ENCODE results near the gene NUP214.

DNA sequence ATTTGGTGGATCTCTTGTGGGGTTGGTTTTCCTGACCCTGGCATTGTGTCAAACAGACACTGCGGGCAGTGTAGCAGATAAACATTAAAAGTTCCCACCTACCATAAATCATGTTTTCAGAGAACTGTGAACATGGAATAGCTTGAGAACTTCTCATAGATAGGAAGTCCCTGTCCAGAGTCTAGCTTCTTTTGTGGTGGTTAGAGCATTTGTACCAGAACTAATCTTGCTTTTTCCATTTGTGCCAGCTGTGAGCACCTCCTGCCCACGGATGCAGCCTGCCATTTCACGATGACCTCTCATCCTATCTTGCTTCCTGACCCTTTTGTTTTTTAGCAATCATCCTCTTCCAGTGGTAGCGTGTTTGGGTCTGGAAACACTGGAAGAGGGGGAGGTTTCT is 89.5 kb downstream of the NUP214 start:
- TF ChIP-seq SP1 (IDR thresholded peaks at IDR 0.05) = no peak
- TF ChIP-seq TARDBP (IDR thresholded peaks at IDR 0.05) = no peak
- no peak for TF ChIP-seq FOXM1 (IDR thresholded peaks at IDR 0.05; ENCODE audit: borderline replicate concordance)
- no peak for TF ChIP-seq NFRKB (IDR thresholded peaks at IDR 0.05)
- no peak for TF ChIP-seq FOXK2 (IDR thresholded peaks at IDR 0.05)
- no peak for TF ChIP-seq BHLHE40 (IDR thresholded peaks at IDR 0.05; ENCODE audit: borderline replicate concordance)
- TF ChIP-seq, protein P1, sequence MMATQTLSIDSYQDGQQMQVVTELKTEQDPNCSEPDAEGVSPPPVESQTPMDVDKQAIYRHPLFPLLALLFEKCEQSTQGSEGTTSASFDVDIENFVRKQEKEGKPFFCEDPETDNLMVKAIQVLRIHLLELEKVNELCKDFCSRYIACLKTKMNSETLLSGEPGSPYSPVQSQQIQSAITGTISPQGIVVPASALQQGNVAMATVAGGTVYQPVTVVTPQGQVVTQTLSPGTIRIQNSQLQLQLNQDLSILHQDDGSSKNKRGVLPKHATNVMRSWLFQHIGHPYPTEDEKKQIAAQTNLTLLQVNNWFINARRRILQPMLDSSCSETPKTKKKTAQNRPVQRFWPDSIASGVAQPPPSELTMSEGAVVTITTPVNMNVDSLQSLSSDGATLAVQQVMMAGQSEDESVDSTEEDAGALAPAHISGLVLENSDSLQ (IDR thresholded peaks at IDR 0.05) = no peak
- TF ChIP-seq ZNF384 (IDR thresholded peaks at IDR 0.05) = no peak
- no peak for TF ChIP-seq L3MBTL2 (conservative IDR thresholded peaks at IDR 0.05)
- TF ChIP-seq SUZ12 (IDR thresholded peaks at IDR 0.05) = no peak
- no peak for TF ChIP-seq ARNT (IDR thresholded peaks at IDR 0.05)
- no peak for TF ChIP-seq ELF4 (IDR thresholded peaks at IDR 0.05)
- TF ChIP-seq FOXA1 (IDR thresholded peaks at IDR 0.05) = no peak
- no peak for TF ChIP-seq HDGF (IDR thresholded peaks at IDR 0.05; ENCODE audit: borderline replicate concordance)
